Pancreas (tissue), 10 donors: ENCODE data around the gene GJB6. TPM values are rescaled to one million over a fixed set of nuclear protein-coding genes. Genes with fewer than 3 reads are reported as not detected.
A peak's percentile ranks its signal among the peaks of the same experiment; 100 is the strongest.

Experiments used
- ATAC-seq, 4 donors: fragments of 200-7000 bp; cut with Tn5 transposase; one replicate each; pipeline versions ENCODE4 v1.8.0 to v1.9.1; 2020; ENCODE audit warnings: mild to moderate bottlenecking in 4 of 4, moderate library complexity in 4 of 4
- DNase-seq, 6 donors: peaks; one replicate each; pipeline ENCODE4 v3.0.0-alpha.2; 2020
- FAIRE-seq: peaks from 2 replicates; lab custom pipeline; 2012; peaks lifted over from hg19 to GRCh38; lab: Jason Lieb, UNC
- H3K27ac ChIP-seq, 4 donors: fragments of 200-600 bp; sonication (generic); 1 replicate in 3 of 4; 2 replicates in 1 of 4; pipeline versions ENCODE4 v1.5.0 to v1.8.0; 2020
- H3K27me3 ChIP-seq, 4 donors: fragments of 200-600 bp; one replicate each; pipeline ENCODE4 v1.8.0; 2021
- H3K36me3 ChIP-seq, 3 donors: fragments of 200-600 bp; sonication (generic) in 1 of 3; one replicate each; pipeline versions ENCODE4 v1.5.0 to v1.8.0; 2020 to 2021
- H3K4me1 ChIP-seq, 3 donors: fragments of 200-600 bp; one replicate each; pipeline ENCODE4 v1.8.0; 2021
- H3K4me3 ChIP-seq, 4 donors: fragments of 200-600 bp; sonication (generic) in 2 of 4; one replicate each; pipeline versions ENCODE4 v1.5.0 to v1.8.0; 2020 to 2021
- H3K9me3 ChIP-seq, 4 donors: fragments of 200-600 bp; one replicate each; pipeline ENCODE4 v1.8.0; 2021
- CTCF ChIP-seq, 4 donors: fragments of 200-600 bp; sonication (generic) in 3 of 4; IDR thresholded peaks; one replicate each; pipeline versions ENCODE4 v1.5.0 to v1.8.0; 2021; ENCODE audit warnings: antibody characterized with exemption in 4 of 4
- WGBS, 2 donors: extraction: QIAGEN DNeasy Blood & Tissue Kit; methylation state at CpG; one replicate each; pipeline ENCODE4 v1.1.7; 2013; 5-methylcytosine and 5-hydroxymethylcytosine counted together
- intact Hi-C, 3 donors: fragments of 100-400 bp; cut with DNase I; formaldehyde crosslinking; loops; one replicate each; pipeline versions ENCODE4 v1.11.1 to v1.14.2; 2022
- polyA plus RNA-seq, 2 donors: library from polyadenylated mRNA; stranded (reverse); fragments of 200-250 nt; gene quantifications; one replicate each; pipeline ENCODE4 v1.2.3, GENCODE V29; 2013
- total RNA-seq, 6 donors: library from RNA; stranded (reverse); fragmentation: NEBNext Ultra II Directional in 4 of 6; extraction: Animal tissue kit (Norgen Biotek cat#: 25700) in 4 of 6; gene quantifications; one replicate each; pipeline versions ENCODE4 v1.2.1 to v1.2.4, GENCODE V29; 2021 to 2023
- donor health status: healthy with polysubstance abuse.
- donor health status: DM: no; HTN: no; CAD: no; lungs with moderate emphysema.
- donor health status: DM: no; HTN: no; CAD: no.
- donor health status: control.
- donor health status: control.
- donor health status: Bipolar disorder and iron deficiency.
- donor health status: DM: yes; HTN: yes; CAD: no.
- donor health status: DM: no; HTN: no; CAD: no.
- donor health status: DM: no; HTN: no; CAD: no.
- donor health status: DM: yes; HTN: yes; CAD: no.

Gene GJB6
- total and polyA plus RNA-seq, 8 donors = 0.08 to 0.09 TPM; not detected in 6

- H3K27ac ChIP-seq = no peak overlapping the region
- intact Hi-C loops = no loop called here
- WGBS, 2 donors = 2% methylated on average over 51 to 53 of the region's 53 CpGs
- no peaks in the 10 kb centered on the region for H3K9me3 ChIP-seq
- no peak for FAIRE-seq
- H3K4me1 ChIP-seq = peaks cover 0 to 5% (median 0%) of the 10 kb centered on the region in 3 donors
- H3K4me3 ChIP-seq = peak overlapping the region; percentile 36 to 85 (median 60)
- peak; percentile 19 to 37 (median 27) for ATAC-seq
- peaks cover 0 to 9% (median 0%) of the 10 kb centered on the region in 4 donors for H3K27me3 ChIP-seq
- TF ChIP-seq CTCF (IDR thresholded peaks at IDR 0.05) = no peak
- peak in 1 of 6 donors; percentile 63 for DNase-seq
- no peaks in the 10 kb centered on the region for H3K36me3 ChIP-seq
Observed at GRCh38 chr13:20193162-20193906, 38.8 kb downstream of the GJB6 start.

- no peak within 1 kb of the TSS for H3K27ac ChIP-seq
- no peaks in the 10 kb centered on the region for H3K9me3 ChIP-seq
- intact Hi-C loops = no loop called here
- ATAC-seq (peak; percentile 57 to 69 (median 62)), FAIRE-seq (no peak), DNase-seq (peak in 1 of 6 donors; percentile 25)
- H3K4me1 ChIP-seq = peaks cover 0 to 5% (median 0%) of the 10 kb centered on the region in 3 donors
- WGBS, 2 donors = 0 to 1% methylated on average over 7 to 39 of the region's 39 CpGs
- H3K36me3 ChIP-seq = no peaks in the 10 kb centered on the region
- peak within 1 kb of the TSS; percentile 36 to 85 (median 60) for H3K4me3 ChIP-seq
- peaks cover 0 to 9% (median 0%) of the 10 kb centered on the region in 4 donors for H3K27me3 ChIP-seq
- no peak for TF ChIP-seq CTCF (IDR thresholded peaks at IDR 0.05)
Observed at GRCh38 chr13:20192836-20193161, 39.3 kb downstream of the GJB6 start, which contains the start of gene GJB2. GJB2 (minus strand) TSS chr13:20192938; CDS start chr13:20189581, 3,357 bp downstream.

GRCh38 chr13:20192158-20192835 lies 39.8 kb downstream of the GJB6 start:
- peaks cover 0 to 5% (median 0%) of the 10 kb centered on the region in 3 donors for H3K4me1 ChIP-seq
- intact Hi-C loops = no loop called here
- no peaks in the 10 kb centered on the region for H3K36me3 ChIP-seq
- no peak for TF ChIP-seq CTCF (IDR thresholded peaks at IDR 0.05)
- H3K27me3 ChIP-seq = peaks cover 0 to 9% (median 0%) of the 10 kb centered on the region in 4 donors
- DNase-seq (peak in 5 of 6 donors; percentile 32 to 70 (median 43)), ATAC-seq (peak; percentile 63 to 77 (median 74)), FAIRE-seq (no peak)
- WGBS, 2 donors = 1% methylated on average over 69 to 73 of the region's 73 CpGs
- H3K27ac ChIP-seq = no peak overlapping the region
- H3K9me3 ChIP-seq = no peaks in the 10 kb centered on the region
- peak overlapping the region; percentile 36 to 85 (median 60) for H3K4me3 ChIP-seq

GRCh38 chr13:20191311-20192157 lies 40.6 kb downstream of the GJB6 start:
- 31 to 34% methylated on average over 24 of the region's 24 CpGs for WGBS, 2 donors
- FAIRE-seq = no peak
- Histone ChIP-seq H3K9me3 (no peaks in the 10 kb centered on the region), H3K36me3 (no peaks in the 10 kb centered on the region), H3K27ac (no peak overlapping the region), H3K4me3 (peak overlapping the region; percentile 36 to 85 (median 60)), H3K27me3 (peaks cover 0 to 8% (median 0%) of the 10 kb centered on the region in 4 donors), H3K4me1 (peaks cover 0 to 5% (median 0%) of the 10 kb centered on the region in 3 donors)
- intact Hi-C loops = no loop called here
- peak in 4 of 6 donors; percentile 23 to 68 (median 43) for DNase-seq
- peak; percentile 41 to 58 (median 48) for ATAC-seq
- no peak for TF ChIP-seq CTCF (IDR thresholded peaks at IDR 0.05)
